ENCODE results near the gene TYROBP.

The TYROBP gene

GRCh38 chr19:35860818-35861639, 47.1 kb downstream of the TYROBP start:
- ChIA-PET CTCF (interaction anchor here (0.5 kb wide), 1 partner anchor 70 kb away, joined by 3 read pairs; no protein-coding TSS in a partner anchor), POLR2A (no interaction called here)
- no peak for DNase-seq (ENCODE audit: low read depth, low spot score)
- TF ChIP-seq CTCF (IDR thresholded peaks at IDR 0.05; ENCODE audit: insufficient read depth, low read length, missing control alignments) = no peak
- no peak overlapping the region for H3K4me3 ChIP-seq (ENCODE audit: low read depth, low read length)

DNA sequence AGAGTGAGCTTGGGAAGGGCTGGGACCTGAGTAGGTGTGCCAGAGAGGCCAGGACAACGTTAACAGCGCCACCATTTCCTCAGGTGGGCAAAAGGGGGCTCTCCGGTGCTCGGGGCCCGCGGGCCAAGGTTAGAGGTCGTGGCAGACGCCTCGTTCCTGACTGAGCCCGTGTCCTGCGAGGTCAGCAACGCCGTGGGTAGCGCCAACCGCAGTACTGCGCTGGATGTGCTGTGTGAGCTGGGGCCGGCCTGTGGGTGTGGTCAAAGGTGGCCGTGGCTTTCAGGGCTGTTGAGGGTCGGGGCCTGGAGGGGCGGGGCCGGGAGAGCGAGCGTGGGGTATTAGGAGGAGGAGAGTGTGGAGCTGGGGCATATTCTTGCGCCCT, 47.7 kb downstream of the TYROBP start:
- H3K4me3 ChIP-seq (ENCODE audit: low read depth, low read length) = no peak overlapping the region
- TF ChIP-seq CTCF (IDR thresholded peaks at IDR 0.05; ENCODE audit: insufficient read depth, low read length, missing control alignments) = no peak
- CTCF ChIA-PET = interaction anchor here (0.5 kb wide), 1 partner anchor 71 kb away, joined by 3 read pairs; no protein-coding TSS in a partner anchor
- POLR2A ChIA-PET = no interaction called here
- DNase-seq (ENCODE audit: low read depth, low spot score) = no peak

DNA sequence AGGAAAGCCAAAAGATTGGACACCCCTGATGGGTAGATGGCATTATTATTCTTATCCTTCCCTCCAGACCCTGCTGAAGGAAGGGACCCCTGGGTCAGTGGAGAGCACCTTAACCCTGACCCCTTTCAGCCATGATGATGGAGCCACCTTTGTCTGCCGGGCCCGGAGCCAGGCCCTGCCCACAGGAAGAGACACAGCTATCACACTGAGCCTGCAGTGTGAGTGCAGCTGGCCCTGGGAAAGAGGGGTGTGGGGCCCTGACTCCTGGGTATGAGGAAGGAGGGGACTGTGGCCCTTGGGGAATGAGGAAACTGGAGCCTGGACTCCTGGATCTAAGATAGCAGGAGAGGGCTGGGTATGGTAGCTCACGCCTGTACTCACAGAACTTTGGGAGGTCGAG, 48.7 kb downstream of the TYROBP start:
- no peak overlapping the region for H3K4me3 ChIP-seq (ENCODE audit: low read depth, low read length)
- DNase-seq (ENCODE audit: low read depth, low spot score) = no peak
- ChIA-PET POLR2A (no interaction called here), CTCF (no interaction called here)
- TF ChIP-seq CTCF (IDR thresholded peaks at IDR 0.05; ENCODE audit: insufficient read depth, low read length, missing control alignments) = no peak

GRCh38 chr19:35858311-35858710, 49.8 kb downstream of the TYROBP start:
- no peak overlapping the region for H3K4me3 ChIP-seq (ENCODE audit: low read depth, low read length)
- POLR2A ChIA-PET = no interaction called here
- CTCF ChIA-PET = no interaction called here
- no peak for DNase-seq (ENCODE audit: low read depth, low spot score)
- TF ChIP-seq CTCF (IDR thresholded peaks at IDR 0.05; ENCODE audit: insufficient read depth, low read length, missing control alignments) = no peak

- no peak for DNase-seq (ENCODE audit: low read depth, low spot score)
- TF ChIP-seq CTCF (IDR thresholded peaks at IDR 0.05; ENCODE audit: insufficient read depth, low read length, missing control alignments) = no peak
- ChIA-PET POLR2A (interaction anchor here (0.5 kb wide), 1 partner anchor 94 kb away, joined by 3 read pairs; no protein-coding TSS in a partner anchor), CTCF (interaction anchor here (0.6 to 2.2 kb wide), 2 partner anchors 12 to 188 kb away, joined by 4 read pairs; partner anchors contain the start of gene APLP1)
- H3K4me3 ChIP-seq (ENCODE audit: low read depth, low read length) = peak within 1 kb of the TSS; percentile 47
These were observed 51.4 kb downstream of the TYROBP start, which contains the start of gene KIRREL2 for GRCh38 chr19:35856546-35857149. Gene KIRREL2, plus strand, starts transcription at chr19:35856911. Its CDS starts 209 bp downstream, at chr19:35857120.

All from AG04449 (cell line).